GM23338 (cell line): ENCODE results near the gene GAPDH. TPM values are rescaled to one million over a fixed set of nuclear protein-coding genes. Genes with fewer than 3 reads are reported as not detected.
A peak's percentile ranks its signal among the peaks of the same experiment; 100 is the strongest.

Experiments
- ATAC-seq: fragments of 200-7000 bp; cut with Tn5 transposase; 3 replicates; pipeline ENCODE4 v1.9.1; 2020
- DNase-seq: peaks from one replicate; pipeline ENCODE4 v3.0.0-alpha.2; 2015; ENCODE audit warnings: low spot score
- H2AFZ ChIP-seq: fragments of 200-600 bp; sonication (generic); 2 replicates; pipeline ENCODE4 v1.8.0; 2016; ENCODE audit warnings: antibody characterized with exemption, mild to moderate bottlenecking, moderate library complexity
- H3F3A ChIP-seq: fragments of 200-600 bp; sonication (generic); replicated peaks from 2 replicates; pipeline ENCODE4 v1.8.0; 2017; ENCODE audit warnings: antibody characterized with exemption, mixed run types, low read depth
- H3K27ac ChIP-seq: fragments of 200-600 bp; sonication (generic); 2 replicates; pipeline ENCODE4 v1.6.1; 2016; ENCODE audit warnings: low read depth
- H3K27me3 ChIP-seq: fragments of 200-600 bp; sonication (generic); 2 replicates; pipeline ENCODE4 v1.8.0; 2016; ENCODE audit warnings: mild to moderate bottlenecking, mixed run types, moderate library complexity; ENCODE audit not compliant: insufficient read depth
- H3K36me3 ChIP-seq: fragments of 200-600 bp; sonication (generic); 2 replicates; pipeline ENCODE4 v1.8.0; 2016; ENCODE audit warnings: mild to moderate bottlenecking; ENCODE audit not compliant: insufficient read depth
- H3K4me1 ChIP-seq: fragments of 200-600 bp; sonication (generic); 2 replicates; pipeline ENCODE4 v1.8.0; 2016; ENCODE audit warnings: mild to moderate bottlenecking, moderate library complexity; ENCODE audit not compliant: insufficient read depth
- H3K4me2 ChIP-seq: fragments of 200-600 bp; sonication (generic); 2 replicates; pipeline ENCODE4 v1.7.1; 2017; ENCODE audit warnings: mixed run types
- H3K4me3 ChIP-seq: fragments of 200-600 bp; sonication (generic); 2 replicates; pipeline ENCODE4 v1.6.1; 2016; ENCODE audit warnings: mixed run types
- H3K79me2 ChIP-seq: fragments of 200-600 bp; sonication (generic); replicated peaks from 2 replicates; pipeline ENCODE4 v1.8.0; 2017; ENCODE audit warnings: mild to moderate bottlenecking; ENCODE audit not compliant: insufficient read depth
- H3K9me2 ChIP-seq: fragments of 200-600 bp; sonication (generic); 2 replicates; pipeline ENCODE4 v1.8.0; 2017; ENCODE audit not compliant: insufficient read depth
- H4K20me1 ChIP-seq: fragments of 200-600 bp; sonication (generic); replicated peaks from 2 replicates; pipeline ENCODE4 v1.8.0; 2017; ENCODE audit warnings: mild to moderate bottlenecking; ENCODE audit not compliant: insufficient read depth
- H3K27ac Mint-ChIP-seq: 2 replicates; pipeline ENCODE4 v1.8.0; 2020; ENCODE audit warnings: inconsistent platforms, mild to moderate bottlenecking, moderate library complexity, mixed read lengths
- H3K27me3 Mint-ChIP-seq: 3 replicates; pipeline ENCODE4 v1.8.0; 2022; ENCODE audit warnings: low read depth, mild to moderate bottlenecking, moderate library complexity, mixed read lengths, inconsistent platforms; ENCODE audit not compliant: insufficient read depth, poor library complexity
- H3K36me3 Mint-ChIP-seq: 3 replicates; pipeline ENCODE4 v1.8.0; 2021; ENCODE audit warnings: low read depth, mild to moderate bottlenecking, inconsistent platforms, moderate library complexity, mixed read lengths
- H3K4me1 Mint-ChIP-seq: 3 replicates; pipeline ENCODE4 v1.8.0; 2020; ENCODE audit warnings: mild to moderate bottlenecking, inconsistent platforms, mixed read lengths
- H3K4me3 Mint-ChIP-seq: 3 replicates; pipeline ENCODE4 v1.8.0; 2021; ENCODE audit warnings: moderate library complexity, mild to moderate bottlenecking, inconsistent platforms, mixed read lengths
- H3K9me3 Mint-ChIP-seq: 3 replicates; pipeline ENCODE4 v1.8.0; 2020; ENCODE audit warnings: moderate library complexity, mild to moderate bottlenecking, inconsistent platforms, mixed read lengths
- CREB1 ChIP-seq: fragments of 250-450 bp; sonication (Bioruptor Pico); IDR thresholded peaks from 2 replicates; pipeline ENCODE4 v1.5.0; 2020; ENCODE audit warnings: low read depth, mild to moderate bottlenecking, moderate library complexity
- CTCF ChIP-seq, 2 experiments: fragments of 200-600 bp in 1 of 2; sonication (generic) in 1 of 2; conservative IDR thresholded peaks; 2 replicates each; pipeline versions ENCODE4 v1.5.1 to v1.6.1; 2016 to 2017; ENCODE audit warnings: antibody characterized with exemption in 2 of 2, low read depth in 2 of 2, mild to moderate bottlenecking in 2 of 2, moderate library complexity in 1 of 2
- ETS1 ChIP-seq: IDR thresholded peaks from 2 replicates; pipeline ENCODE4 v1.6.1; 2016; ENCODE audit warnings: antibody characterized with exemption
- EZH2 ChIP-seq: fragments of 200-600 bp; sonication (generic); IDR thresholded peaks from one replicate; pipeline ENCODE4 v1.8.0; 2017; ENCODE audit warnings: antibody characterized with exemption, mild to moderate bottlenecking, low read depth; ENCODE audit not compliant: unreplicated experiment
- EZH2phosphoT487 ChIP-seq: fragments of 200-600 bp; sonication (generic); IDR thresholded peaks from one replicate; pipeline ENCODE4 v1.8.1; 2018; ENCODE audit warnings: antibody characterized with exemption; ENCODE audit not compliant: unreplicated experiment
- JUNB ChIP-seq: IDR thresholded peaks from one replicate; pipeline ENCODE4 v1.6.1; 2016; ENCODE audit warnings: antibody characterized with exemption; ENCODE audit not compliant: unreplicated experiment
- NANOG ChIP-seq: IDR thresholded peaks from 2 replicates; pipeline ENCODE4 v1.6.1; 2016; ENCODE audit warnings: antibody characterized with exemption, borderline replicate concordance
- POLR2AphosphoS5 ChIP-seq: IDR thresholded peaks from 2 replicates; pipeline ENCODE4 v1.6.1; 2016; ENCODE audit warnings: antibody characterized with exemption, low read depth
- REST ChIP-seq: IDR thresholded peaks from one replicate; pipeline ENCODE4 v1.6.1; 2018; ENCODE audit warnings: antibody characterized with exemption; ENCODE audit not compliant: unreplicated experiment
- STAT1 ChIP-seq: IDR thresholded peaks from one replicate; pipeline ENCODE4 v1.6.1; 2016; ENCODE audit warnings: antibody characterized with exemption; ENCODE audit not compliant: unreplicated experiment
- ZNF114 ChIP-seq: fragments of 250-450 bp; sonication (Bioruptor Pico); IDR thresholded peaks from 2 replicates; pipeline ENCODE4 v1.5.0; 2020; ENCODE audit warnings: mild to moderate bottlenecking, moderate library complexity
- ZNF331 ChIP-seq: fragments of 250-450 bp; sonication (Bioruptor Pico); IDR thresholded peaks from 2 replicates; pipeline ENCODE4 v1.5.0; 2020; ENCODE audit warnings: low read depth, mild to moderate bottlenecking, moderate library complexity
- ZNF462 ChIP-seq: fragments of 250-450 bp; sonication (Bioruptor Pico); IDR thresholded peaks from 2 replicates; pipeline ENCODE4 v1.5.0; 2020; ENCODE audit warnings: mild to moderate bottlenecking, moderate library complexity
- polyA plus RNA-seq: library from polyadenylated mRNA; unstranded; fragments of >200 nt; fragmentation: Nextera tagmentation; extraction: Ambion mirVana; gene quantifications from 2 replicates; pipeline ENCODE4 v1.2.1, GENCODE V29; 2016
- total RNA-seq: library from RNA; depleted of rRNA; stranded (reverse); fragments of >200 nt; shearing (Covaris generic); gene quantifications from 2 replicates; pipeline ENCODE4 v1.2.3, GENCODE V29; 2014

The GAPDH gene
- total and polyA plus RNA-seq, 2 experiments from 2014 or later: 5,853 to 6,219 TPM

GRCh38 chr12:6529291-6529737 is 5.0 kb upstream of the GAPDH start:
- Mint-ChIP-seq H3K4me1 (peaks cover 26% of the 10 kb centered on the region), H3K36me3 (peaks cover 84% of the 10 kb centered on the region), H3K27ac (peak overlapping the region; percentile 85), H3K9me3 (no peaks in the 10 kb centered on the region), H3K4me3 (no peak overlapping the region), H3K27me3 (peaks cover 19% of the 10 kb centered on the region)
- Histone ChIP-seq H3F3A (peaks cover 51% of the 10 kb centered on the region), H3K4me1 (peaks cover 25% of the 10 kb centered on the region), H3K27me3 (no peaks in the 10 kb centered on the region), H3K4me2 (no peak overlapping the region), H3K4me3 (no peak overlapping the region), H2AFZ (no peak overlapping the region), H3K27ac (peak overlapping the region; percentile 47; the same call in 1 of the 2 replicates), H3K36me3 (peaks cover 67% of the 10 kb centered on the region), H3K9me2 (no peaks in the 10 kb centered on the region), H4K20me1 (no peaks in the 10 kb centered on the region; the same call in none of the 2 replicates), H3K79me2 (peaks cover 10% of the 10 kb centered on the region)
- TF ChIP-seq EZH2phosphoT487: no peak
- TF ChIP-seq NANOG: no peak
- no peak for TF ChIP-seq POLR2AphosphoS5
- no peak for TF ChIP-seq ETS1
- no peak for TF ChIP-seq ZNF331 (CRISPR knock-in tag)
- TF ChIP-seq REST: no peak
- no peak for TF ChIP-seq JUNB
- no peak for TF ChIP-seq EZH2
- TF ChIP-seq CTCF (conservative IDR thresholded peaks at IDR 0.05; ENCODE audit: low read depth in 2 of 2): no peak
- no peak for TF ChIP-seq STAT1
- TF ChIP-seq ZNF114 (CRISPR knock-in tag): no peak
- TF ChIP-seq ZNF462: no peak
- no peak for TF ChIP-seq CREB1 (CRISPR knock-in tag)
- DNase-seq (no peak), ATAC-seq (no peak)
